Neural cell (in vitro differentiated cells): Measurements from ENCODE around the gene FTCD.

Experiments used
- CTCF ChIP-seq: fragments of 450-650 bp; IDR thresholded peaks from 2 replicates; pipeline ENCODE4 v1.5.1; 2014; ENCODE audit warnings: antibody characterized with exemption, mild to moderate bottlenecking, moderate library complexity; ENCODE audit not compliant: poor library complexity, severe bottlenecking
- EP300 ChIP-seq: fragments of 450-650 bp; conservative IDR thresholded peaks from 2 replicates; pipeline ENCODE4 v1.6.1; 2014; ENCODE audit warnings: antibody characterized with exemption, mild to moderate bottlenecking, moderate library complexity; ENCODE audit not compliant: poor library complexity, severe bottlenecking
- EZH2 ChIP-seq: fragments of 200-600, 300-800 bp; shearing (Covaris generic), sonication (generic); IDR thresholded peaks from 2 replicates; pipeline ENCODE4 v1.6.1; 2014; ENCODE audit warnings: antibody characterized with exemption, low read length, borderline replicate concordance, mild to moderate bottlenecking; ENCODE audit not compliant: insufficient read depth, poor library complexity, severe bottlenecking
- MXI1 ChIP-seq: fragments of 450-650 bp; conservative IDR thresholded peaks from 2 replicates; pipeline ENCODE4 v1.6.1; 2014; ENCODE audit warnings: antibody characterized with exemption, mild to moderate bottlenecking; ENCODE audit not compliant: poor library complexity, severe bottlenecking
- POLR2AphosphoS5 ChIP-seq: IDR thresholded peaks from 2 replicates; pipeline ENCODE4 v1.6.1; 2012
- TAF1 ChIP-seq: IDR thresholded peaks from 2 replicates; pipeline ENCODE4 v1.6.1; 2012; ENCODE audit warnings: low read depth

GRCh38 chr21:46144464-46145070 is 10.8 kb downstream of the FTCD start:
- TF ChIP-seq CTCF (no peak), TAF1 (no peak), EZH2 (no peak), POLR2AphosphoS5 (no peak), EP300 (no peak), MXI1 (no peak)
